HG02870 (cell line): ENCODE results near the gene MRPS11.
"Not testable (repeated sequence)": the region's sequence is repeated elsewhere in the genome, so short reads cannot be mapped to it uniquely, and the experiment has no call there.

Experiments used
- ATAC-seq: cut with Tn5 transposase; IDR thresholded peaks from one replicate; pipeline ENCODE4 v1.9.1; 2021; ENCODE audit warnings: mild to moderate bottlenecking, moderate library complexity; ENCODE audit not compliant: unreplicated experiment

Gene MRPS11

DNA sequence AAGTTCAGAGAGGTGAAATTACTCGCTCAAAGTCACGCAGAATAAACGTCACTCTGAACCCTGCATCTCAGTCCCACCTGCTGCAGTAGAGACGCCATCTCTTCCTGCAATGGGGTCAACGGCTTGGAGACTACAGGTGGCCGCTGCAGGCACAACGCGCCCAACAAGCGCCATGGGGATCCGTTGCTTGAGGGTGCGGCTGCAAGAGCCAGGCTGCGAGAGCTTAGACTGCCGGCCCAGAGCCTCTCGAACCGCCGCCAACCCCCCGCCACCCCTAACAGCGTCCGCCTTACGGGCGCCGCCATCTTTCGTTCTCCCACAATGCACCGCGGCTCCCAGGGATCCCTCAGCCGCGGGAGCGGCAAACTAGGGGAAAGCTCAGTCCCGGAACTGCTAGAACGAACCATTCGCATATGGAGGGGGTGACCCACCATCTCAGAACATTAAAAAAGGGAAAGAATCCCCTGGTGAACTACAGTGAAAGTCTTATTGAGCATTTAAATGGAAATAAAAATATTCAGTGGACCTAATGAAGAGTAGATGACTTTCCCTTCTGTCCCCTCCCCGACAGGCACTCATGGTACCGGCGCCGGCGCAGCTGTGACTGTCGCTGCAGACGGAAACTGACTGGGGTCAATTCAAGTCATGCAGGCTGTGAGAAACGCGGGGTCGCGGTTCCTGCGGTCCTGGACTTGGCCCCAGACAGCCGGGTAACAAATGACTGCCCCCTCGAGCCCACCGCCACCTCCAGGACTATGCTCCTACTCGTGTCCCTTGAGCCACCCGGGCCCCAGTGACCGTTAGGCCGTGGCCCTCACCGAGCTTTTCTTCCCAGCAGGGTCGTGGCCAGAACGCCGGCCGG is at the start of gene MRPS11, which contains the start of gene MRPL46:
Gene MRPS11 (plus strand): TSS at position 636 of the 862 bp plus-strand sequence. CDS start 10 bp downstream, at position 646.
Gene MRPL46 (minus strand): TSS at position 316 of the 862 bp plus-strand sequence. CDS start 11 bp downstream, at position 305.
- ATAC-seq = peak; percentile 87

DNA sequence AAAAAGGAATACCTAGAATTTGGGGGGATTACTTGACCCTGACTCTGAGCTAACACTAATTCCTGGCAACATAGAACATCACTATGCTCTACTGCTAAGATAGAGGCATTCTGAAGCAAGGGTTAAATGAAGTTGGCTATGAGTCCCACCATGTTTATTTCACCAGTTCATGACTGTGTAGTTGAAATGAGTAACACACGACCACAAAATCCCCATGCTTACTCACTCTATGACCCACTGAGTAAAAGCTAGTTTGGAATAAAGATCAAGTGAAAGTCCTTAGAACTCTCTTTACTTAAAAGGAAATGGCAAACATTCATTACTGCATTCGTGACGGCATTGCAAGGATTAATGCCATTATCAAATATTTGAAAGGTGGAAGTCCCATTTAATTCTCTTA is 47.7 kb upstream of the MRPS11 start:
- peak; percentile 97 for ATAC-seq

DNA sequence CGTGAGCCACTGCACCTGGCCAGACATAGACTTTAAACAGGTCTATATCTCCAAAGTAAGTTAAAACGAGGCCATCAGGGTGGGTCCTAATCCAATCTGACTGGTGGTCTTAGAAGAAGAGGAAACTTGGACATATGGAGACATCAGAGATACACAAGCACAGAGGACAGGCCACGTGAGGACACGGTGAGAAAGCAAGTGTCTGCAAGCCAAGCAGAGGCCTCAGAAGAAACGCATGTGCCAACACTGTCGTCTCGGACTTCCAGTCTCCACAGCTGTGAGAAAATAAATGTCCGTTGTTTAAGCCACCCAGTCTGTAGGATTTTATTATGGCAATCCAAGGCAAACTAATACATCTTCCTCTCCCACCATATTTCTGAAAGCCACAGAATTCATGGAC is 44.2 kb upstream of the MRPS11 start:
- ATAC-seq = no peak

DNA sequence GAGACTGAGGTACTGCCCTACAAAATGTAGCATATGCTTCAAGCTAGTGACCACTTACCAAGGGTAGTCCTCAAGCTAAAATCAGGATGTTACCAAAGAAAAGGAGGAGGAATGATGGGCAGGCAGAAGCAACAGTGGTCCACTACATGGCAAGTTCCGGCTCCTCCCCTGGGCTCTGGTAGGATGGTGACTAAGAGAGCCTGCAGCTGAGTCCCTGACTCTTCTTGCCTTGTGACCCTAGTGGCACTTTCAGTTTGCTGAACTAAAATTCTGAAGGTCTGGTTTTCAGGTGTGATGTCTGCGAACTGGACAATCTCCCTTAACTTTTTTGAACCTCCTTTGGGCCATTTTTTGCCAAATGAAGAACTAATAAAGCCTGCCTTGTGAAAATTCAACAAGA is 41.2 kb upstream of the MRPS11 start:
- no peak for ATAC-seq

DNA sequence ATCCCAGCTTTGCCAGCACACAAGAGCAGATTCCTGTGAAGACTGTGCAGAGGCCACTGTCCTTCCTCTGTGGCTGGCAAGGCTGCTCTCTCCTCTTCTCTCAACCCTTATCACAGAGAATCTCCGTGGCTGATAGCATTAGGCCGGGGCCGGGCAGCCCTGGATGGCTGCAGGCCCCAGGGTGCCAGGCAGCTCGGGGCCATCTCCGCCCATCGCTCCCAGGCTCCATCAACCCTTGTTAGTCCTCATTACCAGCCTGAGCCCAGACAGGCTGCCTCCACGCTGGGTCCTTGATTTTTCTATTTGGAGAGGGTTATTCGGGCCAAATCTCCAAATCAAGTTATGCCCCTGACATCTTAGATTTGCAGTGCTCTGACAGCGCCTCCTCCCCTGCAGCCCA is 39.5 kb upstream of the MRPS11 start:
- ATAC-seq = no peak

DNA sequence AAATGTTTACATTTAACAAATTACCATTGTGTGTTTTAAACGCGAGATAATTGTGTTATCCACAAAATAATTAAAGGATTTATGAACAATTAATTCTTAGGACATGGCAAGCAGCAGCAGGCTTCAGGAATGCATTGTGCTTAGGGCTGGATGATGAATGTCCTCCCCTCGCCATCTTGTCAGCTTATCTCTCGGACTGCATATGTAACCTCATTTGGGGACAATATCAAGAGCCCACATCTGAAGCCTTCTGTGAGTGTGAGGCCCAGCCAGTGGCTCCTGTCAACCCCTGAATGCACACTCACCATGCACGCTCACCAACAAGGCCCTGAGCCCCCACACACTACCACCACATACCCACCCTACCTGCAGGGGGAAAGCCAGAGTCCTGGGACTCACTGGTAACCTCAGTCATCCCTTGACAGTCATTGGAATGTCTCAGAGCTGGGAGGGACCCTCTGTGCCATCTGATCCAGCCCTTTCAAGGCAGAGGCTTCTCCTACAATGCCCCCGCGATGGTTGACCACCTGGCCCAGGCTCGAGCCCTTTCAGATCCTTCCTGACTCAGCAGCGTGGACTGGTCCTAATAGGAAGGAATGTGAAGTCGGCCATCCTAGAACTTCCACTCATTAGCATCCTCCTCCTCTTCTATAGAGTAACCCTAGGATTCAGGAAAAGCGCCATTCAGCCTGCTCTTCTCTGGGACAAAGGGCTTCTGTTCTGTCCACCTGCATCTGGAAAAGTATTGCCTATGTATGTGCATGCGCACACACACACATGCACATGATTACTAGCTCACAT is 38.5 kb upstream of the MRPS11 start:
- ATAC-seq = no peak

DNA sequence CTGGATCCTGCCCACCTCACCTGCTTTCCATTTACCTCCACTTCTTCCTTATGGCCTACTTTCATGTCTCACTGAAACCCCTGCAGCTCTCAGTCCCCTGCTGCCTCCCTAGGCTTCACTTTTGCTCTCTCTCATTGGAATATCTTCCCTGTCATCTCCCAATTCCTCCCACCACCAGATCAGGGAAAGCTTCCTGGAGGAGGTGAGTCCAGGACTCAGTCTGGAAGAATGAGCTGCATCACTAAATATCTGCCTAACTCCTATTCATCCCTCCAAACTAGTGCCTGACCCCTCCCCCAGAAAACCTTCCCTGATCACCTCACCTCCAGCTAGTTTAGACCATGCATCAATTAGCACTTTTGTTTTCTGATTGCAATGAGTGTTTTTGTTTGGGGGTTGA is 37.5 kb upstream of the MRPS11 start:
- ATAC-seq = no peak

DNA sequence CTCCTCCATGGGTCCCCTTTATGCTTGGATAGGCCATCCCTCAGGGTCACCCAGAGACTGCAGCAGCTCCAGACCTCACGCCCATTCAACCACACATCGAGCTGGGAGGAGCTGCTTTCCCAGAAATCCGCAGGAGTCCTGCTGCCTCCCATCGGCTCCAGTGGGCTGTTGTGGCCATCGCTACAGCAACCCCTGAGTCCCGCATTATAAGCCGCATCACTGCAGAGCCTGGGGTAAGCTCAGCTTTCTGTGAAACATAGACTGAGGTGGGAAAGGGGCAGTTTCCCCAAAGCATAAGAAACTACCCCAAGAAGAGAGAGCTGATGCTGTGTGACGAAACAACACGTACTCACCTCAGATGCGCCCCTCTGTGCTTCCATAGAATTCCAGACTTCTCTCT is 36.1 kb upstream of the MRPS11 start:
- ATAC-seq = no peak

DNA sequence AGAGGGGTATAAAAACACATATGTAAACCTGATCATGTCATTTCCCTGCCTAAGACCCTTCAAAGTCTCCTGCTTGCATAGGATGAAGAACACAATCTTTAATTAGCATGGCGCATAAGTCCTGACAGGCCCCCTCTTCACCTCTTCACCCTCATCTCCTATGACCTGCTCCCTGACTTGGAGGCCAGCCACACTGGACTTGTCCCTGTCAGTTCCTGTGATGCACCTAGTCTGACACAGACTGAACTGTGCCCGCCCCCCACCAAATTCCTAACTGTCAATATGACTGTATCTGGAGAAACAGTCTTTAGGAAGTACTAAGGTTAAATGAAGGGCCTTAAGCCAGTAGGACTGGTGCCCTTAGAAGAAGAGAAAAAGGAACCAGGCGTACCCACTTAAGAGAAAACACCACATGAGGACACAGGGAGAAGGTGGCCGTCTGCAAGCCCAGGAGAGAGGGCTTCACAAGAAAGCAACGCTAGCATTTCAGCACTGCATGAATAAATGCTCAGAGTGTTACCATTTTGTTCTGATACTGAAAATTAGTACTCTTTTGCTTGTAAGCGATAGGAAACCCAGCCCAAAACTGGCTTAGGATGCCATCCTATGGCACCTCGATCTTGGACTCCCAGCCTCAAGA is 34.3 kb upstream of the MRPS11 start:
- no peak for ATAC-seq

DNA sequence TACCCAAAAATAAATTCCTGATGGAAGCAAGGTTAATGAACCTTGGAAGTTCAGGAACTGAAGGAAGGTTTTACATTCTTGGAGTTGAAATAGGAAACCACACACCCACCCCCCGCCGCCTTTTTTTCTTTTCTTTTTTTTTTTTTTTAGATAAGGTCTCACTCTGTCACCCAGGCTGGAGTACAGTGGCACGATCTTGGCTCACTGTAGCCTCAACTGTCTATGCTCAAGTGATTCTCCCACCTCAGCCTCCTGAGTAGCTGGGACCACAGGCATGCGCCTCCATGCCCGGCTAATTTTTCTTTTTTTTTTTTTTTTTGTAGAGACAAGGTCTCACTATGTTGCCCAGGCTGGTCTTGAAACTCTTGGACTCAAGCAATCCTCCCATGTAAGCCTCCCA is 33.4 kb upstream of the MRPS11 start:
- not testable (repeated sequence) for ATAC-seq

DNA sequence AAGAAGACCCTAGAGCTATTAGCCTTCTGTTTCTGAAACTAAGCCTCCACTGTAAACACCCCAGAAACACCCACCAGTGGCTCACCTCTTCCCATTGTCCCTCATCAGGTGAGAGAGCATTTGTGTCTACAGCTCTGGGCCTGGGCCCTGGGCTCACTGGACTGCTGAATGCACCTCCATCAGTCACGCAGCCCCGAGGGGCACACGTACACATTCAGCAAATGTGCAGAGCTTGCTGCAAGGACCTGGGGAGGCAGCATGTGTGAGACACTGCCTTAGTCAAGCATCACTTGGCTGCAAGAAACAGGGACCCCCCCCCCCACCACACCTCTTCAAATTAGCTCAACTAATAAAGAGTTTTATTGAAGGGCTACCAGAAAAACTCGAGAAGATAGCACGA is 29.3 kb upstream of the MRPS11 start:
- no peak for ATAC-seq

DNA sequence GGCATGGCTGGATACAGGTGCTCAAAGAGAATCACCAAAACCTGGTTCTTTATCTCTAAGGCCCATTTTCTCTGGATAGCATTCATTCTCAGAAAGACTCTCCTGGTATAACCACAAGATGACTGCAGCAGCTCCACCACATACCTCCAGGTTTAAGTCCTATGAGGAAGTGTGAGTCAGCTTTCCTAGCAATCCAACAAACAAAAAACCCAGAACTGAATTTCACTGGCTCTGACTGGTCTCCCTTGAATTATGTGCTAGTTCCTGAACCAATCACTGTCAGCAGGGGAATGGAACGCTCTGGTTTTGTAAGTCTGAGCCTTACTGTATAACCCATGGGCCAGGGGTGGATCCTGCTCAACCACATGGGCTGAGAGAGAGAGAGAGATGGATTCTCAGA is 27.5 kb upstream of the MRPS11 start:
- ATAC-seq = no peak

DNA sequence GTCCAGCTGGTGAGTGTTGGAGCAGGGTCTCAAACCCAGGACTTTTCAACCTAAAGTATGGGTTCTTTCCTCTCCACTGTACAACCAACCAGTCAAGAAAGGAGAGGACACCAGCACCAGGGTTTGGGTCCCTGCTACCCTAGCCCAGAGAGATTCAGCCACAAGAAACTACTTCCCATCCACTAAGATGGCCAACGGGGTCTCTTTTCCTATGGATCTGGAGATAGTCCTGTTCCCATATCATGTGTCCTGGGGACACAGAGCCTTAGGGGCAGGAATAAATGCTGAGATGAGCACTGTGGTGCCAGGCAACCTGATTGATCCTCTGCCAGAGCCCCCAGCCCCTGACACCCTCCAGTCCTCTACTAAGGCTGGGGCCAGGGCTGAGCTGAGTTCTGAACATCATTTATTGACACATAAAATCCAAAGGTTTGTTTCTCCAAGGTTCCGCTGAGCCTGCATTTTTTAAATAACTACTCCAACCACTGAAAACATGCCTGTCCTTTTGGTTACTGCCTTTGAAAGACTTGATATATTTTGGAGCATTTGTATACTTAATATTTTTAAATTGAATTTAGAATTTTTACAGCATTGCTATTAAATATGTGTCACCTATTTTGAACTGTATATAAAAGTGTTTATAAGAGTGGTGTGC is 26.3 kb upstream of the MRPS11 start:
- no peak for ATAC-seq

DNA sequence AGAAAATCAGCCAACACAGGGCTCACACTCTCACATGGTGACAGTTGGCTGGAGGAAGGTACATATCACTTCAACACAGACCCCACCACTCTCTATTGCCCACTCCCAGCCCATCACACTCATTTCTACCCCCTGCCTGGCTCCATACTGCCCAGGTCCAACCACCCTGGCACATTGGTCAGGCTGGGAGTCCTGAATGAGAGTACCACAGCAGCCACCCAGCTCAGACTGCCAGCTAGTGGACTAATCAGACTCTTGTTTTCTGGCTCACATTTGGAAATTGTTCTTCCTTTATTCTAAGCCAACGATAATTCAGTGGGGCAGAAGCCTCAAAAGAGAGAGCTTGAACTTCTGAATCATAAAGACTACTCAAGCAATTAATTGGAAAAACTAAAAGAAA is 20.3 kb upstream of the MRPS11 start:
- ATAC-seq = no peak

DNA sequence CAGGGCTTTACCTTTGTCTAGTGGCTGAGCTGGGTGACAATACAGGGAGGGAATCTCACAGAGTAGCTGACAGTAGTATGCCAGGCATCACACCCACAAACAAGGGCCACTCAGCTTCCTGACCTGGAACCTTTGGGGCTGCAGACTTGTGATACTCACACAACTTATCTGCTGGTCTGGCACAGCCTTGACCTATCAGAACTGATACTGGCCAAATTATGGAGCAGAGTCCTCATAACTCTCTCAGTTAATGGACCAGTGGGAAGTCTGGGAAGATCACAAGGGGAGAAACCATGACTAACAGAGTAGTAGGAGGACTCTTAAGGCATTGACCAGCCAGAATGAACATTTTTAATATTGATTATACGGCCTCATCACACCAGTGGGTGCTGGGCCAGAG is 19.8 kb upstream of the MRPS11 start:
- no peak for ATAC-seq

DNA sequence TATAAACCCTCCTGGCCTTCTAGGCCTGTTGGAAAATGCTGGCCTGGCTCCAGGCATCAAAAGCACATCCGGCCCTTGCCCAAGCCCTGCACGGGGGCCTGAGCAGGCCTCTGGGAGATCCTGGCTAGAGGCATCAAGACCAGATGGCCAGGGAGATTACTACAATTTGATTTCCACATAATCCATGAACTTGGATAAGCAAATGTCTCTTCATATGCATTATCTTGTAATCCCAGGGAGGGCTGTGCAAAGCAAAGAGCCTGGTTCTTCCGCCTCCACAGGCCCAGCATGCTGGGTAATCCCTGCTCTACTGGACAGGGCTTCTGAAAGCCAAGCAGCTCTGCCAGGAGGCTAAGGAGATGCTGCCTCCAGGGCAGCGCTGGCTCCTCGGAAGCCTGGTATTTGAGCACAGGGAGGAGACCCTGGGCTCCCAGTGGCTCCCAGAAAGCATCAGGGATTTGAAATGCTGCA is 18.5 kb upstream of the MRPS11 start:
- ATAC-seq = no peak

DNA sequence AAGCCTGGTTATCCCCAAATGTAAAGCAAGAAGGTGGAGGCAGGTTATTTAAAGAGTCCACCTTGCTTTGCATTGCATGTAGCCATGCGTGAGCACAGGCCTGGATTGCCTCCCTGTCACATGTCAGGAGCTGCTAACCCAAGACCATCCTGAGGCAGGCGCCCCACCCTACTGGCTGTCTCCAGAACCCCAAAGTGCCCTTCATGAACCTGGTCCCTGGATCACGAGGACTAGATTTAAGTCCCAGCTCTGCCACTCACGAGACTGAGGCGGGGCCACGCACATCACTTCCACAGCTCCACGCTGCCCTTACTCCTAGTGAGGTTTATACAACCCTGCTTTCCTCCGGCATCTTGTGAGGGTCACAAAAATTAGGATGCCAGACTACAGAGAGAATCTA is 17.9 kb upstream of the MRPS11 start:
- ATAC-seq = no peak

DNA sequence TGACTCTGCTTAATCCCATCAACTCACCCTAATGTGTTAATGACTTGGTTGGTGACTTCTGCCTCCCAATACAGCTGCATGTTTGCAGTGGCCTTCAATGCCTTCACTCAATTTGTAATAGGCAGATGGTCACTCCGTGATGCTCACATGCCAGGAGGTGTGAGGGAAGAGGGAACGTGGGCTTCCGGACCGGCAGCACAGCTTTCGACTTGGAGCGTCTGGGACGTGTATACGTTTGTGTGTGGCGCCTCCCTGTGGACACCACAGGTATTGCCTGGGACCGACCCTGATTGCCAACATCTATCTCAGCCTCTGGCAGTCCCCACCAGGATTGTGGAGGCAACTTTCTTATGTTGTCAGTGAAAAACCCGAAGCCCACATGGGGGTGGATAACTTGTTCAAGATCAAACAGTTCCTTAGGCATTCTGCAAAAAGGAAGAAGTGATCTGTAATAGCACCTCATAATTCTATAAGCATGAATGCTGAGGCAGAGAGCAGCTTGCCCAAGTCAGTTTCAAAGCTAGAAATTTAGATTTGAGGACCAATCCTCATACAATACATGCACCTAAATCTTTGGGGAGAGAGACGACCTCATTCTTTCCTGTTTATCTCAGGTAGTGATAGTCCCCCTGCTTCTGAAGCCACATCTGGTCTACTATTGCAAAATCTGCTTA is 17.2 kb upstream of the MRPS11 start:
- no peak for ATAC-seq

DNA sequence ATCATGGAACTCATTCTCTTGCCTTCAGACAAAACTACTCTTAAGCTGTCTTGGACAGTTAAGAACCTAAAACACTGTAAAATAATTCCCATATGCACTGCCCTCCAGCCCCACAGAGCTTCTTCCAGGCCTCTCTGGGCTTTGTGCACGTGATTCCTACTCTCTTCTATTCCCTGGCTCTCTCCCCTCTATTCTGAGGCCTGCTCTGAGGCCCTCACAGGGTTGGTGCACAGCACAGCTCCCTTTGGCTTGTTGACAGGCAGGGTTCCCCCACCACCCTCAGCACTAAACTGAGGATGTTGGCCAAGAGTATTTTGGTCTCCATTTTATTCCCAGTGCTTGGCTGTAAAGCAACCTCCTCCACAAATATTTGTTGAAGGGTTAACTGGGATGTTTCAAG is 13.9 kb upstream of the MRPS11 start:
- ATAC-seq = no peak

DNA sequence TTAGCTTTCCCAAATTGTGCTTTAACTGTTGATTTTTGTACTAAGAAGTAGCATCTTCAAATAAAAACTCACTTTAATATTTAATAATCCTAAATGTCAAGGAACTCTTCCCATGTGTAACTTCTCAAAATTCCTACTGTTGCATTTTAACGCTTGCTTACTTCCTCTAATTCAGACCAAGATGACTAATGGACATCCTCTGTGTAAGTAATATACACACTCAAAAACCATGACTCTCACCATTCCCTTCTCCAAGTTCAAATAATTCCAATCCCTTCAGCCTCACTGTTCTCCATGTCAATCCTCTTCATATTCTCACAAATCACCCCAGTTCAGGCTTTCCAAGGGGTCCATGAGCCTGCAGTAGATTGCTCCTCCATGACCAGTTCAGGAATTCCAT is 13.3 kb upstream of the MRPS11 start:
- no peak for ATAC-seq
